Activated T-cell treated with anti-CD3 and anti-CD28 coated beads, Interleukin-2, amount 50 U/mL, for 48 hours (primary cell): Measurements from ENCODE around the gene AGAP4.
A peak's percentile ranks its signal among the peaks of the same experiment; 100 is the strongest.
"Not testable (repeated sequence)": the region's sequence is repeated elsewhere in the genome, so short reads cannot be mapped to it uniquely, and the experiment has no call there.

Experiments
- DNase-seq, 2 experiments: peaks; one replicate each; pipeline ENCODE4 v3.0.0-alpha.2; 2020

The AGAP4 gene

DNA sequence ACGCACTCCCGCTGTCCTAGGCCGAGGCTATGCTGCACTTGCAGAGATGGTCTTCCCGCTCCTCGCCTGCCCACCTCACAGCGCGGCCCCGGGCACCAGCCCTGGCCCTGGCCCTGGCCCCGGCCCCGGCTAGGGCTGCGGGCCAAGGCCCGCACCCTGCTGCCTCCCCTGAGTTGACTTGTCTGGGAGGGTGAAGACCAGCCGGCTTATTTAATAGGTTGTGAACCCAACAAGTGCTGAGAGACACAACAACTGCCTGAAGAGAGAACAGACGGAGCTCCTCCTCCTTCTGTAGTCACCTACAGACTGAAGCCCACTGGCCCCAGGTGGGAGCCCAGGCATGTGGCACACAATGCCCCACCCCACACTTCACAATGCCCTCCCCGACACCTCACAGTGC is at the start of gene AGAP4:
Gene AGAP4 (minus strand): TSS at position 101 of the 400 bp plus-strand sequence. CDS start 153 bp downstream, outside the sequence.
- not testable (repeated sequence) for DNase-seq

DNA sequence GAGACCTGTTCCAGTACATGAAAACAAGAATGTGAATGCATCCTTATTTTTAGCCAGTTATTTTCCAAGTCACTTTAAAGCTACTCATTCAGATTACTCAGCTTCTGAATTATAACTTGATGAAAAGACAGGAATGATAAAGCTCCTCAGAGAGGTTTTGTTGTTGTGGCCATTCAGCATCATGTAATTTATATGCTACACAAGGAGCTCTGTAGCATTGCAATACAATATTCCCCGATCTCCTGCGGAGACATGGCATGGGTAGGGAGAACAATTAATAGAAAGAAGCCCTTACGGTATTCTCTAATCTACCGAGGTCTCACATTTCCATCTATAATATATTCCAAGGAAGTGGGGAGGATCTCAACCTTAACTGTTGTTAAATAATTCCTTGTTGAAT is 43.4 kb upstream of the AGAP4 start:
- DNase-seq = not testable (repeated sequence)

DNA sequence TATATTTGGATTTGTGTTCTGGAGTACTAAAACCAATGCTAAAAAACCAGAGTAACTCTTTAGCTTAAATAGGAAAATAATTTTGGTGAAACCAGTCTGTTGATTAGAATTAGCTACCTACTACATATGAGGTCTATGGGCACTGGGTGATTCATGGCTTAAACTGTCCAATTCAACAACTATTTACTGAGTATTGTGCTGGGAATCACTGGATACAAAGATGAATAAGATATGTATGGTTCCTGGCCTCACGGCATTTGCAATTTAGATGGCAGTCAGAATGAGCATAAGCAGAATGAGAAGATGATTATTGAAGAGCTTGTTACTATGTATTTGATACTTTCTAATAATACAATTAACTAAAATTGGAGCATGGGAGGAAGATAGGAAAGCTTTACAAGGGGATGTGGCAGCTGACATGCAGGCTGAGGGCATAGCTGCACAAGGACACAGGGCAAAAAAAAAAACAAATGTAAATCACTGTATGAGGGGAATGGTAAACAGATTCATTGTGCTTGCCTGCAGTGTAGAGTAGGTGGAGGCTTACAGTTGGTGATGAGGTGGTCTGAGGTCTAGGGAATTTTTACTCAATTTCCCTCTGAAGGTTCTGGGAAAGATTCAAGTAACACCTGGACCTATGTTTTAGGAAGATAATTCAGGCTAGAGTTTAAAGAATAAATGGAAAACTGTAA is 42.4 kb upstream of the AGAP4 start:
- DNase-seq = not testable (repeated sequence)

DNA sequence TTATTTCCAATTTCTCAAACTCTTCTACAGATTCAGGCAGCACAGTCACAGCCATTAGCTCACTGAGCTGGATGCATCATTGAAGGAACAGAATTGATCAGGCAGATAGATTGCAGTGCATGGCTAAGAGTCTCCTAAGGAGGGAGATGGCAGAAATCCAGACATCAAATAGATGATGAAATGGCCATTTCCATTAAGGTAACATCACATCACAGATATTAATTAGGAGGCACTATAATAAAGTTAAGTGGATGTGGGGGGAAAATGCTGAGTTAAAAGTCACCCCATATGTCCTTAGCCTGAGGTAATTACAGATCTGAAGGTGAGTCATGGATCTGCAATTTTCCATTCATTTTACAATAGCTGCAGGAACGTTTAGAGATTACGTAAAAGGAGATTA is 35.6 kb upstream of the AGAP4 start:
- not testable (repeated sequence) for DNase-seq

DNA sequence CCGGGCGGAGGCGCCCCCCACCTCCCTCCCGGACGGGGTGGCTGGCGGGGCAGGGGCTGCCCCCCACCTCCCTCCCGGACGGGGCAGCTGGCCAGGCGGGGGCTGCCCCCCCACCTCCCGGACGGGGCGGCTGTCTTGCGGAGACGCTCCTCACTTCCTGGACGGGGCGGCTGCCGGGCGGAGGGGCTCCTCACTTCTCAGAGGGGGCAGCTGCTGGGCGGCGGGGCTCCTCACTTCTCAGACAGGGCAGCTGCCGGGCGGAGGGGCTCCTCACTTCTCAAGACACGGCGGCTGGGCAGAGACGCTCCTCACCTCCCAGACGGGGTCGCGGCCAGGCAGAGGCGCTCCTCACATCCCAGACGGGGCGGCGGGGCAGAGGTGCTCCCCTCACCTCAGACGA is 18.1 kb upstream of the AGAP4 start:
- DNase-seq = not testable (repeated sequence)

DNA sequence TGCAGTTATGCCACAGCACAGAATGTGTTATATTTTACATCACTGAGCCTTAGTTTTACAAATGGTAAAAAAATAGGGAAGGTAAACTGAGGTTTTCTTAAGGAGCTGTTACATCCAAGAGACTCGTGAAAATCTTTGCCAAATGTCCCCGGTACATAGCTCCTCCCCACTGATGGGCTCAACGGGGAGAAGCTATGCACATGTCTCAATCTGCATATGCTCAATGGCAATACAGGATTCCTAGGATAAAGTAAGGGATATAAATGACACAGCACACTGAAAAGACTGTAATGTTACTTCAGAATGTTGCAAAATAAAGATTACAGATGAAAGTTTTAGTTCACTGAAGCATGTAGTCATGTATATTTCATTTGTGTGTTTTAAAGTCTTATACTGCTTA is 17.0 kb upstream of the AGAP4 start:
- not testable (repeated sequence) for DNase-seq

DNA sequence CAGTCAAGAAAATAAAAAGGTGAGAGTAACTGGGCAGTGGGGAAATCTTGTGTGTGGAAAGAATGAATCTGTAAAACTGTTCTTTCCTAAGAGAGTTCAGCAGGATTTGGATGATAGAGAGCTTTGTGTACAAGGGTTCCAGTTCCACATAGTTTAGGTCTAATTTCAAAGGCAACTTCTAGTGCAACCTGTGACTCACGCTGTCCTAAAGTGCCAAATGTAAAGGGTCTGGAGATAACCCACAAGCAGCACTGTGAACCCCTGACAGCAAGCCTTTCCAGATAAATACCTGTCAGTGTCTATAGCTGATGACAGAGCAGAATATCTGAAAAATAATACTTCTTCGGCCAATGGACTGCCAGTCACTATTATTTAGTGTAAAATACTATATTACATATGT is 16.3 kb upstream of the AGAP4 start:
- DNase-seq = not testable (repeated sequence)

DNA sequence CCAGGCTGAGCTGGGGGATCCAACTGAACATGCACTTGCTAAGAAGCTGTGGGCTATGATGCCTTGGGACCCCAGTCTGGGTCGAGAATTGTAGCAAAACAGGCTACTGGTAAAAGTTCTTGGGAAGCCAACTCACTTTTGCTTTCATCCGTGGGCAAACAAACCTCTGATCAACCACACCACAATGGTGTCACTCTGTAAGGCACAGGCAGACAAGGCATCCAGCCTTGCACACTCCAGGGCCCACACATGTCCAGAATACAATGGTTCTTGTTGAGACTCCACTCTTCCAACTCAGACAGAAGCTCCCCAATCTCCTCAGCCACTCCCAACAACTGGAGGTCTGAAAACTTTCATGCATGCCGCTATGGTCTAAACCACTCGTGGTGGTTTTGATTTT is 10.6 kb upstream of the AGAP4 start:
- DNase-seq = peak in 1 of 2 experiments; percentile 21

DNA sequence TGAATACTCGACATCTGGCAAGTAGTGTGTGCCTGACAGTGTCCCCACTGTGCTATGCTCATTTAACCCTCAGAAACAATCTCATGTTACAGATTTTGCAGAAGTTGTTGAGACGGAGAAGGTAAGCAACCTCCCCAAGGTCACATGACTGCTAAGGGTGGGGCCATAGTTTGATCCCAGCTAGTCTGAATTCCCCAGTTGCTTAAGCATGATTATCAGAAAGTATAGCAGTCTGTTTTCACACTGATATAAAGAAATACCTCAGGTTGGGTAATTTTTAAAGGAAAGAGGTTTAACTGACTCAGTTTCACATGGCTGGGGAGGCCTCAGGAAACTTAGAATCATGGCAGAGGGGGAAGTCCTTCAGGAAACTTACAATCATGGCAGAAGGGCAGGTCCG is 1.2 kb upstream of the AGAP4 start:
- not testable (repeated sequence) for DNase-seq

DNA sequence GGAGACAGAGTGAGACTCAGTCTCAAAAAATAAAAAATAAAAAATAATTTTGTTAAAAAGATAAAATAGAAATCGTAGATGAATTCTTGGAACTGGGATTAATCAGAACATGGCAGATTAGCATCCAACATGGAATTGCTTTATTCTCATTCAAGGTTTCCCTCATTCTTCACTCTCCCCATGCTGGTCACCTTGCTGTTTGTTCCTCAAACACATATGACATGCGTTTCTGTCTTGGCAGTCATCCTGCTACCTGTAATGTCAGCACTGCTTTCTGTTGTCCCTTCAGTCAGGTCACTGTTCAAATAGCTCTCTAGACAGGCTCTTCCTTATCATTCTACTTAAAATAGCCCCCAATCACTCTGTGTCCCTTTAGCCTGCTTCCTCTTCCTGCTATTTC is 24.4 kb downstream of the AGAP4 start:
- not testable (repeated sequence) for DNase-seq

DNA sequence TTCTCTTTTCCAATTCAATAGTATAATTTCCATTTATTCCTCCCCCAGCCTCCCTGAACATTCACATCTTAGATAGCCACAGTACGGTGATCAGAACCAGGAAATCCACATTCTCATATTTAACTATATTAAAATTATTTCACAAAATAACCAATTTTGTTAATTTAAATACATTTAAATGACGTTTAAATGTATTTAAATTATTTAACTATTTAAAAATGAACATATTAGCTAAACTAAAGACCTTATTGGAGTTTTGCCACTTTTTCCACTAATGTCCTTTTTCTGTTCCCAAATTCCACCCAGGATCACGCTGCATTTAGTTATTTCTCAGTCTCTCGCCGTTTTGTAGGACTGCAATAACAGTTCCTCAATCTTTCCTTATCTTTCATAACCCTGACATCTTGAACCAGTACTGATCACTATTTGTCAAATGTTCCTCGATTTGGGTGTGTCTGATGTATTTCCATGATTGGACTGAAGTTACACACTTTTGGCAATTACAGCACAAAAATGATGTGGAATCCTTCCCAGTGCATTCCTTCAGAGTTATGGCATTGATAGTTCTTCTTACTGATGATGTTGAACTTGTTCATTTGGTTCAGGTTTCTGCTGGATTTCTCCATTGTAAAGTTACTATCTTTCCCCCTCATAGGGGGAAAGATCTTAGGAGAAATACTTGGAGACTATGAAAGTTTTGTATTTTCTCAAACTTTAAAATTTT is 27.0 kb downstream of the AGAP4 start:
- not testable (repeated sequence) for DNase-seq

DNA sequence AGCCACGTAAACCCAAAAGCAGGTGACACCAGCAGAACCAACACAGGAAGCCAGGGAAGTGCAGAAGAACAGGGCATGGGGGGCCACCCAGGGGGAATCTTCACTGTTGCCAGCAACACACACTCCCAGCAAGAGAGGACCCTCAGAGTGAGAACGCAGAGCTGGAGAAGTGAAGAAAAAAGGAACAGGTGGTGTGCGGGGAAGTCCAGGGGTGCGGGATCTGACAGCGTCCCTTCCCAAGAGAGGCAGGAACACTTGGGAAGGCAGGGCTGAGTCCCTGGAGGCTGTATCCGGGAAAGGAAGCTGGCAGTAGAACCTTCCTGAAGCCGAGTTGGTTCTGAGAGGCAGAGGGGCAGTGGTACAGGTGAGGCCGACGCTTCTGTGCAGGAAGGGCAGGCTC is 27.7 kb downstream of the AGAP4 start:
- no peak for DNase-seq

DNA sequence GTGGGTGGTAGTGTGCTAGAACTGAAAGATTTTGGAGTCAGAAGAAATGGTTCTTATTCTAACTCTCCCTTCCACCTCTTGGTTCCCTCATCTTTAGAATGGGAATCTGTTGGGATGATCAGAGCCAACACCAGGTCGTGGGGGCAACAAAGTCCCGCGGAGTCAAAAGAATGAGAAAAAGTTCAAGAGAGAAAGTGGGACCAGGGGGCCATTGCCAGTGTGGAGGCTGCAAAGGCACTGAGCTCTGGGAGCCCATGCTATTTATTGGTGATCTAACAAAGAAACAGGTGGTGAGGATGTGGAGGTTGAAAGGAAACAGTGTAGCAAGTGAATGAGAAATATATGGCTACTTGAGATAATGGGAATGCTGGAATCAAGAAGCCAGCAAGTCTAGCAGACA is 29.4 kb downstream of the AGAP4 start:
- no peak for DNase-seq

DNA sequence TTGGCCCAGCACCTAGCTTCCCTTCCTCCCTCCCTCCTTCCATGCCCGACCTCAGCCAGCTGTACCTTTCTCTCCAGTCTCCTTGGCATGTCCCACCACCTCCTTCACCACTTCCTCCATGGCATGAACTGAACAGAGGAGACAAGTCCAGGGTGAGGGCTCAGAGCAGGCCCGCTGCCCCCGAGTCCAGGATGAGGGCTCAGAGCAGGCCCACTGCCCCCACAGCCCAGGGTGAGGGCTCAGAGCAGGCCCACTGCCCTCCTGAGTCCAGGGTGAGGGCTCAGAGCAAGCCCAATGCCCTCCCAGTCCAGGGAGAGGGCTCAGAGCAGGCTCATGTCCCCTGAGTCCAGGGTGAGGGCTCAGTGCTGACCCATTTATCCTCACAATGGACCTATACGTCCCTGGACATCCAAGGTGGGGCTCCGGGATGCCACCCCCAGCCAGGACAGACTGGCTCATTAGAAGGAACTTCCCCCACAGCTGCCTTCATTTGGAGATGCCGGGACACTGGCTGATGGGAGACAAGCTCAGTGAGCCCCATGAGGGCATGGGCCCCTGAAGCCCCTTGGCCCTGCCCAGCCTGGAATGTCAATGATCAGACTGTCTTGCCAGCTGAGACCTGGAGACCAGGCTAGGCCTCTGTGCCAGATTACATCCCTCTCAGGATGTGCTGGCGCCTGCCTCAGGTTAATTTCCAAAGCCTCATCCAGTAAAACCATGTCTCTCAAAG is 30.0 kb downstream of the AGAP4 start:
- DNase-seq = no peak

DNA sequence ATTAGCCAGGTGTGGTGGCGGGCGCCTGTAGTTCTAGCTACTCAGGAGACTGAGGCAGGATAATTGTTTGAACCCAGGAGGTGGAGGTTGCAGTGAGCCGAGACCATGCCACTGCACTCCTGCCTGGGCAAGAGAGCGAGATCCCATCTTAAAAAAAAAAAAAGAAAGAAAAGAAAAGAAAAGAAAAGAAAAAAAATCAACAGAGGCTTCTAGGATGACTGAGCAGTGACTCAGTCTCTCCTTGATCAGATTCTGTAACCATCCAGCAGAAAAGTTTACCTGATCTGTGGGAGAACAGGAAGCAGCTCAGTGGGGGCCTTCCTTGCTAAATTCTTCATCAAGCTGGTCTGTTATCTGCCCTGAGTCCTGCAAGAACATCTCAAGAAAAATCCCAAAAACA is 33.2 kb downstream of the AGAP4 start:
- DNase-seq = not testable (repeated sequence)

DNA sequence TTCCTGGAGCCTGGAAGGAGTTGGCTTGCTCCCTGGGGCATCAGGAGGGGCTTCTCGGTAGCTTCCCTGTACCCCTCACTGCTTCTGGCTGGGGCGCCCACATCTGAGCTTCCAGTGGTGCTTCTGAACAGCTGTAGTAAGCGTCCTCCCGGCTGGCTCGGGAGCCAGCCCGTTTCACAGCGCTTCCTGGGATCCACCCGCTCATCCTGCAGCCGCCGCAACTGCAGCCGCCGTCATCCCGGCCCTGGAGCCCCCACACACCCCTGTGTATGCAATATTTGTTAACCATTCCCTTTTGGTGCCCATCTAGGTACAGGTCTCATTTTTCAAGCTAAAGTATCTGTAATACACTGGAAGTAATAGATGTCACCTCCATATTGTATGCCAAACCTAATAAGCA is 34.3 kb downstream of the AGAP4 start:
- not testable (repeated sequence) for DNase-seq

DNA sequence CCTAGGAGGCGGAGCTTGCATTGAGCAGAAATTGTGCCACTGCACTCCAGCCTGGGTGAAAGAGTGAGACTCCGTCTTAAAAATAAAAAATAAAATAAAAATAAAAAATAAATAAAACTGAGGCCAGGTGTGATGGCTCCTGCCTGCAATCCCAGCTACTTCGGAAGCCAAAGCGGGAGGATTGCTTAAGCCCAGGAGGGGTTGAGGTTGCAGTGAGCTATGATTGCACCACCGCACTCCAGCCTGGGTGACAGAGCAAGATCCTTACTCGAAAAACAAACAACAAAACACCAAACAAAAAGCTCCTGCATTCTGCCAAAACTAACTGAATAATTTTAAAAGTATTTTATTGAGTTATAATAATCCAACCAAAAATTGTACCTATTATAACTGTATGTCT is 36.2 kb downstream of the AGAP4 start:
- no peak for DNase-seq

DNA sequence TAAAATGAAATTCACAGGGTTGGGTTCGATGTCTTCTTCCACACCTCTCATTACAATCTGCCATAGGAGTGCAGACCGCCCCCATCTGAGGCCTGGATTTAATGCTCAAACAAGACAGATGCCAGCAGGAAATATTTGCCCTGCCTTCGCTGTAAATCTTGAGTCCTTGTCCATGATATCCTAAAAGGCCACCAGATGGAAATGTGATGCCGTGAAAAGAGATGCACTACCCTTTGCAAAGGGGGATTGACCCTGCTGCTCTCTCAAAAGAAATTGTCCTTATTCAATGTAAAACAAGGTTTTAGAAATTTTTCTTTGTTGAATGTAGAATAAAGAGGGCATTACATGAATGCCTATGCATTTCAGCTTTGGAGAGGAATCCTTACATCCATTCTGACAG is 37.5 kb downstream of the AGAP4 start:
- DNase-seq = no peak

DNA sequence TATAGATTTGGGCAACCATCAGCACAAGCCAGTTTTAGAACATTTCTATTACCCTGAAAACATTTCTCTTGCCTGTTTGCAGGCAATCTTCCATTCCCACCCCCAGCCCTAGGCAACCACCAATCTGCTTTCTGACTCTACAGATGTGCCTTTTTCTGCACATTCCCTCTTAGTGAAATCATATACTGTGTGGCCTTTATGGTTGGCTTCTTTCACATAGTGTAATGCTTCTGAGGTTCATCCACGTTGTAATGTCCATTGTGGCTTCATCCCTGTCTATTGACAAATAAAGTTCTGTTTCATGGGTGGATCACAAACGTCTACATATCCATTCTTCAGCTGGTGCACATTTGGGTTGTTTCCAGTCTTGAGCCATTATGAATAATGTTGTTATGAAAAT is 42.3 kb downstream of the AGAP4 start:
- not testable (repeated sequence) for DNase-seq

DNA sequence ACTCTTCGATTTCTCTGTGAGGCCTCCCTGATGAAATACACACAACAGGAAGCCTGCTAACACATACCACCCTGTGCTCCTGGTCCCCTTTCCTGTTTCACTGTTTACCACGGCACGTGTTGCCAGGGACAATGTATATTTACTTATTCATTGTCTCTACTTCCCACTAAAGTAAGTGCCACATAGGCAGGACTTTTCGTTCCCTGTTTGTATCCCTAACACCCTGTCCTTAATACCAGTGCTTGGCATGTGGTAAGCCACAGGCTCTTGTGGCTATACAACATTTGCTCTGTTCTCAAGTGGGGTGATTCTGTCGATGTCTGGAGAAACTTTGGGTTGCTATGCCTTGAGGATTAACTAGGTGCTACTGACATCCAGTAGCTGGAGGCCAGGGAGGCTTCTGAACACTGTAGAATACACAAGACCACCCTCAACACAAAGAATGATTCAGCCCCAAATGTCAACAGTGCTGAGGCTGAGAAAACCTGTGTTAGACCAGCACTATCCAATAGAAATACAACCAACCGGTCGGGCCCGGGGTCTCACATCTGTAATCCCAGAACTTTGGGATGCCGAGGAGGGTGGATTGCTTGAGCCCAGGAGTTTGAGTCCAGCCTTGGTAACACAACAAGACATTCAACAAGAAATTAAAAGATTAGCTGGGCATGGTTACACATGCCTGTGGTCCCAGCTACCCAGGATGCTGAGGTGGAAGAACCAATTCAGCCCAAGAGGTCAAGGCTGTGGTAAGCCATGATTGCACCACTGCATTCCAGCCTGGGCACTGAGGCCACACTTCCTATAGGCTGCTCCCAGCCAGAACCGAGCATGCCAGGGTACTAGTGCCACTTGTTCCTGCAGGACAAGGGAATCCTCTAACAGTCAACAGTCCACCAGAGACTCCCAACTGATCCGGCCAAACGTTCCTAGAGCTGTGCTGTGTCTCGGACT is 44.0 kb downstream of the AGAP4 start:
- DNase-seq = not testable (repeated sequence)

DNA sequence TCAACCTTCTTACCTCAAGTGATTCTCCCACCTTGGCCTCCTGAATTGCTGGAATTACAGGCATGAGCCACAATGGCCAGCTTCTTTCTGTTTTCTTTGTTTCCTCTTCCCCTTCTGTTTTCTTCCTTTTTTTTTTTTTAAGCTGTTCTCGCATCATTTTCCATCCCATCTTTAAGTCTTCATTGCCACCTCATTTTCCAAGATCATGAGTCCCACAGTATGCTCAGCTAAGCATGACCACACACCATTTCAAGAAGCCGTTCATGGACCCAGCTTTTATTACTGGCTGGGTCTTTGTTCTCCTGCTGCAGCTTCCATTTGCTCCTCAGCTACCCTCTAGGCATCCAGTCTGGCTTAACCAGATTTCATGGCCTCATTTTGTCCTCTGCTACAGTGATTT is 52.5 kb downstream of the AGAP4 start:
- DNase-seq = not testable (repeated sequence)

DNA sequence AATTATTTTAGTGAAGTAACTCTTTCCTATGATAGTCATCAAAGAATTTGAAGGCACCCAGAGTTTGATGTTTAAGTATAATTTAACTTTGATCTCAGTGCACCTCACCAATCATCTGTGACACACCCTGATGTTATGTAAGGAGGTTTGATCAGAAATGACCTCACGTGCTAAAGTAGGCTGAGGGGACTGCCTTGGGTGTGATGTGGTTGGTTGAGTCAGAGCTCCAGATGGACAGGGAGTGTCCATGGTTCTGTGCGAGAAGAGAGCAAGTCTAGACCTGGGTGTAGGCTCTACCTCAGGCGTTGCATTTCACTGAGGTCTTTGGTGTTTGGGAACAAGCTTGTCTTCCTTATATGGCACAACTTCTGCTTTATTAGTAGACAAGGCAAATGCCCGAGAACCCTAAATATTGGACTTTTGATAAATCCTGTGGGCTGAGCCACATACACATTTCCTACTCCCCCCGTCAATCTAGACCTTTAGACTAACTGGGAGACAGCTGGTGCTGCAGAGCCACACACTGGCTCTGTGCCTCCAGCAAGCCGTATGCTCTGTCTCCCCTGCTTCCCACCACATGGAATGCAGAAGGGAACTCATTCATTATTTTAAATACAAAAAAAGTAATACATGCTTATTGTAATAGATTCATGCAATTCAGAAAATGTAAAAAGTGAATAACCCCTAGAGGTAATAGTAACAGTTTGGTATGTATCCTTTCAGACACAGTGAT is 56.4 kb downstream of the AGAP4 start:
- not testable (repeated sequence) for DNase-seq
